Keratinocyte (primary cell): ENCODE results near the gene KCNJ8.

ENCODE experiments used
- EZH2 ChIP-seq: IDR thresholded peaks from one replicate; pipeline ENCODE4 v1.6.1; 2012; ENCODE audit warnings: inconsistent platforms, mild to moderate bottlenecking, low read length, moderate library complexity
- TF ChIP-seq, protein P1 (sequence below), 3 experiments: IDR thresholded peaks in 1 of 3; conservative IDR thresholded peaks in 1 of 3; optimal IDR thresholded peaks in 1 of 3; 2 replicates in 2 of 3; 3 replicates in 1 of 3; pipeline versions ENCODE3 to v1.5.1; 2011; ENCODE audit warnings: low read length in 3 of 3, mild to moderate bottlenecking in 3 of 3, moderate library complexity in 2 of 3, control low read depth in 1 of 3, inconsistent platforms in 1 of 3; ENCODE audit not compliant: insufficient read depth in 2 of 3; ENCODE audit errors: extremely low read depth in 1 of 3

- TF ChIP-seq, protein P1, sequence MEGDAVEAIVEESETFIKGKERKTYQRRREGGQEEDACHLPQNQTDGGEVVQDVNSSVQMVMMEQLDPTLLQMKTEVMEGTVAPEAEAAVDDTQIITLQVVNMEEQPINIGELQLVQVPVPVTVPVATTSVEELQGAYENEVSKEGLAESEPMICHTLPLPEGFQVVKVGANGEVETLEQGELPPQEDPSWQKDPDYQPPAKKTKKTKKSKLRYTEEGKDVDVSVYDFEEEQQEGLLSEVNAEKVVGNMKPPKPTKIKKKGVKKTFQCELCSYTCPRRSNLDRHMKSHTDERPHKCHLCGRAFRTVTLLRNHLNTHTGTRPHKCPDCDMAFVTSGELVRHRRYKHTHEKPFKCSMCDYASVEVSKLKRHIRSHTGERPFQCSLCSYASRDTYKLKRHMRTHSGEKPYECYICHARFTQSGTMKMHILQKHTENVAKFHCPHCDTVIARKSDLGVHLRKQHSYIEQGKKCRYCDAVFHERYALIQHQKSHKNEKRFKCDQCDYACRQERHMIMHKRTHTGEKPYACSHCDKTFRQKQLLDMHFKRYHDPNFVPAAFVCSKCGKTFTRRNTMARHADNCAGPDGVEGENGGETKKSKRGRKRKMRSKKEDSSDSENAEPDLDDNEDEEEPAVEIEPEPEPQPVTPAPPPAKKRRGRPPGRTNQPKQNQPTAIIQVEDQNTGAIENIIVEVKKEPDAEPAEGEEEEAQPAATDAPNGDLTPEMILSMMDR (optimal IDR thresholded peaks at IDR 0.05 in 1 of 3, IDR thresholded peaks at IDR 0.05 in 1 of 3, conservative IDR thresholded peaks at IDR 0.05 in 1 of 3; ENCODE audit: extremely low read depth in 1 of 3, insufficient read depth in 2 of 3, low read length in 3 of 3) = no peak
- no peak for TF ChIP-seq EZH2
Measured at GRCh38 chr12:21819678-21820077, 45.2 kb upstream of the KCNJ8 start.
